22Rv1 (cell line): ENCODE data around the gene SEC14L5.

Experiments
- ZFX ChIP-seq: fragments of 450-650 bp; IDR thresholded peaks from 2 replicates; pipeline ENCODE4 v1.6.1; 2017; ENCODE audit warnings: antibody characterized with exemption, borderline replicate concordance
- TF ChIP-seq, protein P1 (sequence below): fragments of 450-650 bp; IDR thresholded peaks from 2 replicates; pipeline ENCODE4 v1.5.1; 2017; ENCODE audit warnings: mild to moderate bottlenecking

DNA sequence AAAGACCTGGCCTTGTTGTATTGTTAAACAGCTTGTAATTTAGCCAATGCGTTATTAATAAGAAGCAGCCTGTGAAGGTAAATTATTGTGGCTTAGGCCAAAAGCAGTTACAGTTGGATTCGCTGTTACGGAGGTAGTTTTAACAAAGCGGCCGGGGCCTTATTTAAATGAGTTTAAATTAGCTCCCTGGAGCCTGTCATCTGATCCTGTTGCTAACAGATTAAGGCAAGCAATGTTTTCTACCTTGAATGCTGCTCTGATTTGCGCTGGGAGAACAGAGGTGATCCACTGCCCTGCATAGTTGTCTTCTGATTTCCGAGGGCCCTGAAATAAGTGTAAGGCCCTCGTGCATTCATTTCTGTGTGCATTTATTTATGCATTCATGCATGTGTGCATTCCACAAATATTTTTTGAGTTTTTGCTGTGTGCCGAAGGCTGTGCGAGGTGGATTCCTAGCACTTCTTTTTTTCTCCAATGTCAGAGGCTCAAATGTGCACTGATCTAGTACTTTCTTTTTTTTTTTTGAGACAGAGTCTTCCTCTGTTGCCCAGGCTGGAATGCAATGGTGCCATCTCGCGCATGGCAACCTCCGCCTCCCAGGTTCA is 10.9 kb downstream of the SEC14L5 start:
- TF ChIP-seq, protein P1, sequence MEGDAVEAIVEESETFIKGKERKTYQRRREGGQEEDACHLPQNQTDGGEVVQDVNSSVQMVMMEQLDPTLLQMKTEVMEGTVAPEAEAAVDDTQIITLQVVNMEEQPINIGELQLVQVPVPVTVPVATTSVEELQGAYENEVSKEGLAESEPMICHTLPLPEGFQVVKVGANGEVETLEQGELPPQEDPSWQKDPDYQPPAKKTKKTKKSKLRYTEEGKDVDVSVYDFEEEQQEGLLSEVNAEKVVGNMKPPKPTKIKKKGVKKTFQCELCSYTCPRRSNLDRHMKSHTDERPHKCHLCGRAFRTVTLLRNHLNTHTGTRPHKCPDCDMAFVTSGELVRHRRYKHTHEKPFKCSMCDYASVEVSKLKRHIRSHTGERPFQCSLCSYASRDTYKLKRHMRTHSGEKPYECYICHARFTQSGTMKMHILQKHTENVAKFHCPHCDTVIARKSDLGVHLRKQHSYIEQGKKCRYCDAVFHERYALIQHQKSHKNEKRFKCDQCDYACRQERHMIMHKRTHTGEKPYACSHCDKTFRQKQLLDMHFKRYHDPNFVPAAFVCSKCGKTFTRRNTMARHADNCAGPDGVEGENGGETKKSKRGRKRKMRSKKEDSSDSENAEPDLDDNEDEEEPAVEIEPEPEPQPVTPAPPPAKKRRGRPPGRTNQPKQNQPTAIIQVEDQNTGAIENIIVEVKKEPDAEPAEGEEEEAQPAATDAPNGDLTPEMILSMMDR, result no peak
- TF ChIP-seq ZFX, result no peak
